IPS-15b (cell line): ENCODE data around the gene ABHD16B.
A peak's percentile ranks its signal among the peaks of the same experiment; 100 is the strongest.

Experiments used
- H3K27me3 ChIP-seq: one replicate; pipeline ENCODE4 v1.6.1; 2013; ENCODE audit warnings: low read length; ENCODE audit not compliant: control insufficient read depth, insufficient read depth
- H3K36me3 ChIP-seq: one replicate; pipeline ENCODE4 v1.6.1; 2013; ENCODE audit warnings: low read length; ENCODE audit not compliant: control insufficient read depth, insufficient read depth
- H3K4me1 ChIP-seq: one replicate; pipeline ENCODE4 v1.6.1; 2013; ENCODE audit warnings: mild to moderate bottlenecking, low read length; ENCODE audit not compliant: control insufficient read depth, insufficient read depth
- H3K4me3 ChIP-seq: one replicate; pipeline ENCODE4 v1.5.1; 2013; ENCODE audit warnings: low read depth, low read length
- H3K9ac ChIP-seq: one replicate; pipeline ENCODE4 v1.6.1; 2013; ENCODE audit warnings: low read depth, mild to moderate bottlenecking, low read length
- H3K9me3 ChIP-seq: one replicate; pipeline ENCODE4 v1.6.1; 2013; ENCODE audit warnings: mild to moderate bottlenecking, low read length; ENCODE audit not compliant: control insufficient read depth, insufficient read depth

The ABHD16B gene

DNA sequence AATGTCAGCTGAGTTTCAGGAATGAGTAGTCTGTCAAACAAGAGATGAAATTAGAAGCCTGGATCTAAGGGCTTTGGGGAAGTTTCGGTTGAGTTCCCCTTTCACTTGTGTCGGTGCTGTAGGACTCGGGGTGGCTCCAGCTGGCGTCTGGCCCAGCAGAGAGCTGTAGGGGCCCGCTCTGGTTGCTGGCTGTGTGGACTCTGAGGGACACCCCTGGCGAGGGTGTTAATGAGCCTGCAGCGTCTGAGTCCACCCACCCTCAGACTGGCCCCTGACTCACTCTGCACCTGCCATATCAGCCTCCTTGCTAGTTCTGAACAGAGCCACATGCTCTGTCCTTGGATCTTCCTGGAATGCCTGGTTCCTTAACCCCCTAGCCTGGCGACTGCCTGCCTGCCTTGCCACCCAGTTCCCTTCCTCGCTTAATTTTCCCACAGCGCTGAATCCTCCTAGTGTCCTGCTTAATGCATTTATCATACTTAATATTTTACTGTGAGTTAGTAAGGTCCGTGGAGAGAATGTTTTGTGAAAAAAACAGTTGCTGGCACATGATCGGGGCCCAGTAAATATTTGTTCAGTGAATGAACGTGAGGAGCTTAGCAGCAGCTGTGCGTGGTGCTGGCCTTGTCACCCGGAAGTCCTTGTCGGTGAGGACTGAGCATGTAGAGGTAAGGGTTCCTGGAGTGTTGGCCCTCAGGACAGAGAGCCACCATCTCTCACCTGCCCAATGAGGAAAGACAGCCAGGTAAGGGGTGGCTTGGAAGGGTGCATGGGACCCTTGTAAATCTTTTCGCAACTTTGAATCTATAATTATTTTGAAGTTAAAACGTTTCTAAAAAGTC lies 35.2 kb downstream of the ABHD16B start:
- Histone ChIP-seq H3K9ac (no peak overlapping the region), H3K4me3 (peak overlapping the region; percentile 30), H3K36me3 (peaks cover 4% of the 10 kb centered on the region), H3K27me3 (no peaks in the 10 kb centered on the region), H3K9me3 (no peaks in the 10 kb centered on the region), H3K4me1 (peaks cover 3% of the 10 kb centered on the region)

DNA sequence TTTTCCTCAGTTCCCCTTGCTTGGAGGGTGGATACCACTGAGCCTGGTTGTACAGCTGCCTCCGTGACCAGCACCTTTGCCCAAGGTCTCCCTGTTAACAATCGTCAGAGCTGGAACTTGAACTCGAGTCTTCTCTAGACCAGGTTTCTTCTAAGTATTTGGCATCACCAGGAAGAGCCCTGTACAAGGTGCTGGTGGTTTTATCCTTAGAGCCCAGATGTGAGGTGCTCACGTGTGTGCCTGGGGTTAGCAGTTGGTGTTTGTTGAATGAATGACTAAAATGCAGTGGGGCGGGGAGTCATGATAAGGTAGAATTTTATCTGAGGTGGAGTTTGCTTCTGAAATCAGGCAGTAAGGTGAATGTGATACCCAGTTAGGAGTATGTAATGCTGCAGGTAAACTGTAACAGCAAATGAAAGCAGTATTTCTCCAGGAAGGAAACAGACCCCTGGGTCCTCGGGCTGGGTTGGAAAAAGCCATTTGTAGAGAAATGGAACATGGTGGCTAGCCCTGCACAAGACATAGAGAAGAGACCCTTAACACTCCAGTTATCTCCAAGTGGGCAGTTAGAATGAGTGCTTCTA lies 36.8 kb downstream of the ABHD16B start:
- Histone ChIP-seq H3K36me3 (no peaks in the 10 kb centered on the region), H3K27me3 (no peaks in the 10 kb centered on the region), H3K9me3 (no peaks in the 10 kb centered on the region), H3K4me1 (peaks cover 3% of the 10 kb centered on the region), H3K4me3 (no peak overlapping the region), H3K9ac (no peak overlapping the region)

DNA sequence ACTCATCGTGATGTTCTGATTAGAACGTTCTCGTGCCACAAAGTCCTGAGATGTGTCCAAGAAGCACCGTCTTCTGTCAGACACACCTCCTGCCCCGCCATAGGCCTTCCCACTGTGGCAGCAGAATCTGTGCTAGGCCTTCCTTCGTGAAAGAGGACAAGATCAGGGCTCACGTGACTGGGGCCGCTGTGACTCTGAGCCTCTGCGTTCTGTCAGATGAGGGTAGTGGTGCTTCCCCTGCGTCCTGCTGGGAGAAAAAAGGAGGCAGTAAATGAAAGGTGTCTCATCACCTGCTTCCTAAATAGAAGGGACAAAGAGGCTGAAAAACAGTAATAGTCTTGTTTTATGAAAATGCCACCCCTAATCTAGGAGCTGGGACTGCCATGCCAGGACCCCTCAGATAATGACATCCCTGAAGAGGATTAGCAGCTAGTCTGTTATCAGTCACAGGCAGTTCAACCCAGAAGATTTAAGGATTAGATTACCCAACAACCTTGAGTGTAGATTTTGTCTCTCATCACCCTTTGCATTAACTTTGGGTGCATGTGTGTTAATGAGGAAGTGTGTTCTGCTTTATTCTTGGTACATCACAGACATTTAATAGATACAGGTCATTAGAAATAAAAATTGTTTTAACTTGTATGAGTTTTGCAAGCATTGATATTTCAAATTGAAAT lies 37.7 kb downstream of the ABHD16B start:
- Histone ChIP-seq H3K36me3 (no peaks in the 10 kb centered on the region), H3K4me3 (no peak overlapping the region), H3K27me3 (no peaks in the 10 kb centered on the region), H3K9ac (no peak overlapping the region), H3K9me3 (no peaks in the 10 kb centered on the region), H3K4me1 (peaks cover 2% of the 10 kb centered on the region)

DNA sequence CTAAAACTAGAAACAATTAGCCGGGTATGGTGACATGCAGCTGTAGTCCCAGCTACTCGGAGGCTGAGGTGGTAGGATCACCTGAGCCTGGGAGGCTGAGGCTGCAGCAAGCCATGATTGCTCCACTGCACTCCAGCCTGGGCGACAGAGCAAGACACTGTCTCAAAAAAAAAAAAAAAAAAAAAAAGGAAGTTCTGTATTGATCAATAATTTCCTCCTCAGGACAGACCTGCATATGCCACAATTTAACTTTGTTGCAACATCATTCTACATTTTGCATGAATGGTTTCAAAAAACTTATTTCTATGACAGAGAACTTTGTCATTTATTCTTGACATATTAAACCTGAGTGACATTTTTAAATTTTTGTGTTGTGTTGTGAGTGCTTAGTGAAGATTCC lies 39.1 kb downstream of the ABHD16B start:
- no peak overlapping the region for H3K9ac ChIP-seq

DNA sequence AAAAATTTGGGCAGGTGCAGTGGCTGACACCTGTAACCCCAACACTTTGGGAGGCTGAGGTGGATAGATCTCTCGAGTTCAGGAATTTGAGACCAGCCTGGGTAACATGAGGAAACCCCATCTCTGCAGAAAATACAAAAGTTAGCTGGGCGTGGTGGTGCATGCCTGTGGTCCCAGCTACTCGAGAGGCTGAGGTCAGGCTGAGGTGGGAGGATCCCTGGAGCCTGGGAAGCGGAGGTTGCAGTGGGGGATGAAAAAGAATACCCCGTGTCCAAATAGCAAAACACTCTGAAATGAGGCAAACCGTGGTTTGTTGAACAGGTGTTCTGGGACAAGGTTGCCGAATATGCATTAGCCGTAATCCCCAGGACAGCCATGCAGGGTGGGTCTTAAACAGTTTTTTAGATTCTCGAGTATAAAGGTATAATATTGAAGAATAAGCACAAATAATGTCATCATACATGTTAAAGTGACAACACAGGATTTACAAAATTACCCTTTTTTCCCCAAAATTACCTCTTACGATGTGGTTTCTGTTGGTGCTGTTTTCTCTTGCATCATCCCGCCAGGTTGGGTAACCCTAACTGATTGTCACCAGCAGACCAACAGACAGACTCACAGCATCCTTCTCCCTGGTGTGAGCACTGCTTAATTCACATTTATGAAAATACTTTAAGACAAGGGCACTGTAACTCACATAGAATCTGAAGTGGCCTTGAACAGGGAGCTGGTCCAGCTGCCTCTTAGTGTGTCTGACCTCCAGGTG lies 42.7 kb downstream of the ABHD16B start:
- H3K4me1 ChIP-seq = no peaks in the 10 kb centered on the region
- no peak overlapping the region for H3K4me3 ChIP-seq
- H3K9me3 ChIP-seq = no peaks in the 10 kb centered on the region
- no peak overlapping the region for H3K9ac ChIP-seq
- H3K36me3 ChIP-seq = no peaks in the 10 kb centered on the region
- no peaks in the 10 kb centered on the region for H3K27me3 ChIP-seq

More for the DNA sequence above, 39.1 kb downstream of the ABHD16B start:
- no peaks in the 10 kb centered on the region for H3K4me1 ChIP-seq
- no peak overlapping the region for H3K4me3 ChIP-seq
- no peaks in the 10 kb centered on the region for H3K27me3 ChIP-seq
- H3K36me3 ChIP-seq = no peaks in the 10 kb centered on the region
- H3K9me3 ChIP-seq = no peaks in the 10 kb centered on the region

DNA sequence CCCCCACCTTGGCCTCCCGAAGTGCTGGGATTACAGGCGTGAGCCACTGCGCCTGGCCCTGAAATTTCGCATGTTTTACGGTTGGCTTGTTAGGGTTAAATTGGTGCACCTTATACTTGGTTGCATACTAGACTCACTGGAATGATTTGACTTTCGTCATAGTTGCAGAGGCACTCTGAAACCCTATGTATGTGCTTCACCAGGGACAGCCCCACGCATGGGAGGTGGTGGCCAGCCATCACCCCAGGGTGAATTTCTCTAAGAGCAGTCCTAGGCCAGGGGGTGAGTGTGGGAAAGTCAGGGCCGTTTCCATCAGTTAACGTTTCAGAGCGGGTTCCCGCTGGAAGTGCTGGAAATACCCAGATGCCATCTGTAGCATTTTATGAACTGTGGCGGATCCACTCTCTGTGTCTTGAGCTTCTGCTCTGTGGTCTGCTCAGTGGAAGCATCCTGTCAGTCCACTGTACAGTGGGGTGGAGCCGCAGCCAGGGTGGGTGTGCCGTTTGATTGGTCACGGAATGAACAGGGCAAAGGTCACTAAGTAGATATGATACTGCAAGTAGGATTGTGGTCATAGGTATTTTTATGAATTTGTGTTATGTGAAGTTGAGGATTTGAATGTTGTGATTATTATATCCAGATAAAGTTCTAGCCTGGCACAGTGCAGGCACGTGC lies 46.8 kb downstream of the ABHD16B start:
- Histone ChIP-seq H3K4me3 (no peak overlapping the region), H3K36me3 (no peaks in the 10 kb centered on the region), H3K9me3 (no peaks in the 10 kb centered on the region), H3K27me3 (no peaks in the 10 kb centered on the region), H3K9ac (no peak overlapping the region), H3K4me1 (no peaks in the 10 kb centered on the region)

DNA sequence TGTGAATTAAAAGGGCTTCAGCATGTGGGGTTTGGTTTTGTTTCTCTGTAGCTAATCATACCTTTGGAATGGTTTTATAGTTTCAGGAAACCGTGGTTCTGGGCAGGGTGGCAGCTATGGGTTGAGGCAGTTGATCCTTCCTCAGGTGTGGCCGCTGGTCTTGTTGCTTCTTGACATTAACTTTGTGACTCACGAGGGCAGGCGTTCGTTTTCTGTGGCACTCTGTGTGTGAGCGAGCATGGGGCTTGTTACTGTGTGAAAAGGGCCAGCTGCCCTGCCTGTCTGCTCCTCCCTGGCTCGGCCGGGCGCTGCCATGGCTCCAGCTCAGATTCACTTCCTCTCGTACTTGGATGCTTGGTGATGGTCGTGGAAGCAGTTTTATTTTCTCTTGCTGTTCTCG lies 49.9 kb downstream of the ABHD16B start:
- no peaks in the 10 kb centered on the region for H3K9me3 ChIP-seq
- no peak overlapping the region for H3K4me3 ChIP-seq
- H3K27me3 ChIP-seq = no peaks in the 10 kb centered on the region
- no peaks in the 10 kb centered on the region for H3K4me1 ChIP-seq
- no peak overlapping the region for H3K9ac ChIP-seq
- no peaks in the 10 kb centered on the region for H3K36me3 ChIP-seq
